GM19193 (cell line): ENCODE results near the gene BOLA2B.
"Not testable (repeated sequence)": the region's sequence is repeated elsewhere in the genome, so short reads cannot be mapped to it uniquely, and the experiment has no call there.

Source experiments
- POLR2A ChIP-seq: IDR thresholded peaks from 4 replicates; pipeline ENCODE4 v1.6.1; 2011; ENCODE audit not compliant: insufficient read depth, insufficient read length; ENCODE audit errors: extremely low read depth

The BOLA2B gene

GRCh38 chr16:30193615-30194014 lies at the start of gene BOLA2B, which contains the start of gene SLX1A:
TSS of gene BOLA2B (minus strand) at chr16:30193666. CDS start at chr16:30193595, 71 bp downstream.
TSS of gene SLX1A (plus strand) at chr16:30193875. CDS start at chr16:30194085, 210 bp downstream.
- not testable (repeated sequence) for TF ChIP-seq POLR2A

- TF ChIP-seq POLR2A: not testable (repeated sequence)
Measured at GRCh38 chr16:30199049-30199448, 5.6 kb upstream of the BOLA2B start, which contains the start of gene SULT1A3. TSS of gene SULT1A3 (plus strand) at chr16:30199255. CDS start at chr16:30200729, 1,474 bp downstream.

GRCh38 chr16:30187971-30188561 lies 5.4 kb downstream of the BOLA2B start:
- TF ChIP-seq POLR2A: peak; percentile 15

- no peak for TF ChIP-seq POLR2A
Measured at GRCh38 chr16:30187556-30187865, 6.0 kb downstream of the BOLA2B start.

GRCh38 chr16:30186782-30187555 lies 6.5 kb downstream of the BOLA2B start:
- peak; percentile 59 for TF ChIP-seq POLR2A

- no peak for TF ChIP-seq POLR2A
Measured at GRCh38 chr16:30186444-30186781, 7.1 kb downstream of the BOLA2B start.

GRCh38 chr16:30185683-30186421 lies 7.6 kb downstream of the BOLA2B start:
- peak; percentile 27 for TF ChIP-seq POLR2A

- TF ChIP-seq POLR2A: peak; percentile 68
Measured at GRCh38 chr16:30184891-30185682, 8.4 kb downstream of the BOLA2B start.

- peak; percentile 68 for TF ChIP-seq POLR2A
Measured at GRCh38 chr16:30184096-30184890, 9.2 kb downstream of the BOLA2B start.

- TF ChIP-seq POLR2A: peak; percentile 96
Measured at GRCh38 chr16:30183233-30184095, 10.0 kb downstream of the BOLA2B start, which contains the start of gene CORO1A. TSS of gene CORO1A (plus strand) at chr16:30183602. CDS start at chr16:30185210, 1,608 bp downstream.

GRCh38 chr16:30180741-30181140 lies 12.7 kb downstream of the BOLA2B start:
- no peak for TF ChIP-seq POLR2A

- no peak for TF ChIP-seq POLR2A
Measured at GRCh38 chr16:30179931-30180330, 13.5 kb downstream of the BOLA2B start.

- TF ChIP-seq POLR2A: no peak
Measured at GRCh38 chr16:30179195-30179594, 14.3 kb downstream of the BOLA2B start.
